Measurements from ENCODE around the gene NDFIP2.

GRCh38 chr13:79475569-79475968 is 5.4 kb upstream of the NDFIP2 start:
- TF ChIP-seq EZH2phosphoT487 (IDR thresholded peaks at IDR 0.05; ENCODE audit: borderline replicate concordance, low read depth, low read length): no peak
- no peak for TF ChIP-seq CTCF (conservative IDR thresholded peaks at IDR 0.05; ENCODE audit: low read length)

All from OCI-LY7 (cell line).